Adrenal gland (tissue), 12 donors: Measurements from ENCODE around the gene STK32C. TPM values are rescaled to one million over a fixed set of nuclear protein-coding genes. Genes with fewer than 3 reads are reported as not detected.

Source experiments
- DNase-seq, 7 donors: peaks; one replicate each; pipeline ENCODE4 v3.0.0-alpha.2; 2019 to 2020
- H3K27ac ChIP-seq, 5 donors: fragments of 200-600 bp; sonication (generic) in 4 of 5; 1 replicate in 3 of 5; 2 replicates in 2 of 5; pipeline versions ENCODE4 v1.5.1 to v1.8.0; 2016 to 2020; ENCODE audit warnings: mild to moderate bottlenecking in 1 of 5
- H3K27me3 ChIP-seq: fragments of 200-600 bp; 2 replicates; pipeline ENCODE4 v1.8.0; 2021
- H3K36me3 ChIP-seq, 2 donors: fragments of 200-600 bp; replicated peaks in 1 of 2; 1 replicate in 1 of 2; 2 replicates in 1 of 2; pipeline versions ENCODE4 v1.5.1 to v1.8.0; 2018 to 2022
- H3K4me1 ChIP-seq, 2 donors: fragments of 200-600 bp; replicated peaks in 1 of 2; 1 replicate in 1 of 2; 2 replicates in 1 of 2; pipeline versions ENCODE4 v1.5.1 to v1.8.0; 2018 to 2021
- H3K4me3 ChIP-seq, 4 donors: fragments of 200-600 bp; sonication (generic) in 3 of 4; one replicate each; pipeline ENCODE4 v1.5.1; 2016 to 2018
- H3K9me3 ChIP-seq, 3 donors: fragments of 200-600 bp; sonication (generic) in 1 of 3; replicated peaks in 1 of 3; 1 replicate in 2 of 3; 2 replicates in 1 of 3; pipeline versions ENCODE4 v1.5.1 to v1.8.0; 2016 to 2021
- POLR2A ChIP-seq, 2 donors: fragments of 450-650 bp; IDR thresholded peaks; one replicate each; pipeline ENCODE4 v1.6.1; 2017; ENCODE audit warnings: antibody characterized with exemption in 2 of 2, mild to moderate bottlenecking in 2 of 2, moderate library complexity in 1 of 2
- WGBS, 4 donors: extraction: QIAGEN DNeasy Blood & Tissue Kit in 2 of 4; methylation state at CpG; one replicate each; pipeline versions ENCODE4 v1.1.5 to v1.1.7; 2013 to 2017; 5-methylcytosine and 5-hydroxymethylcytosine counted together
- intact Hi-C, 2 donors: fragments of 100-400 bp; cut with DNase I; formaldehyde crosslinking; loops; one replicate each; pipeline versions ENCODE4 v1.14.1 to v1.15.0; 2022 to 2023
- polyA plus RNA-seq, 3 donors: library from polyadenylated mRNA; stranded (reverse); fragments of 200-250 nt in 2 of 3; fragments of 350-450 nt in 1 of 3; fragmentation: Illumina TruSeq in 1 of 3; extraction: RNeasy Lipid Tissue Mini Kit (QIAGEN cat#74804) in 1 of 3; gene quantifications; one replicate each; pipeline ENCODE4 v1.2.3, GENCODE V29; 2013 to 2014
- total RNA-seq, 9 donors: library from RNA; depleted of rRNA in 4 of 9; stranded (reverse); fragments of >200 nt in 4 of 9; fragments of 120-200 nt in 1 of 9; fragmentation: NEBNext Ultra II Directional in 1 of 9; extraction: Animal tissue kit (Norgen Biotek cat#: 25700) in 1 of 9; gene quantifications; one replicate each; pipeline versions ENCODE4 v1.1.0 to v1.2.4, GENCODE V29; 2013 to 2023
- TF ChIP-seq, protein P1 (sequence below), 6 experiments: fragments of 450-650 bp in 4 of 6; fragments of 200-600 bp in 2 of 6; sonication (generic) in 1 of 6; IDR thresholded peaks; 1 replicate in 5 of 6; 2 replicates in 1 of 6; pipeline versions ENCODE4 v1.5.1 to v1.8.0; 2016 to 2021; ENCODE audit warnings: antibody characterized with exemption in 6 of 6, mild to moderate bottlenecking in 2 of 6, moderate library complexity in 1 of 6
- donor health status: healthy with polysubstance abuse.
- donor health status: Bipolar disorder and iron deficiency.
- donor health status: DM: yes; HTN: yes; CAD: no.
- donor health status: DM: no; HTN: no; CAD: no.
- donor health status: DM: no; HTN: no; CAD: no.
- donor health status: DM: yes; HTN: yes; CAD: no.

Gene STK32C
- total and polyA plus RNA-seq, 12 donors, result 2.8 to 36.5 (median 15.9) TPM

DNA sequence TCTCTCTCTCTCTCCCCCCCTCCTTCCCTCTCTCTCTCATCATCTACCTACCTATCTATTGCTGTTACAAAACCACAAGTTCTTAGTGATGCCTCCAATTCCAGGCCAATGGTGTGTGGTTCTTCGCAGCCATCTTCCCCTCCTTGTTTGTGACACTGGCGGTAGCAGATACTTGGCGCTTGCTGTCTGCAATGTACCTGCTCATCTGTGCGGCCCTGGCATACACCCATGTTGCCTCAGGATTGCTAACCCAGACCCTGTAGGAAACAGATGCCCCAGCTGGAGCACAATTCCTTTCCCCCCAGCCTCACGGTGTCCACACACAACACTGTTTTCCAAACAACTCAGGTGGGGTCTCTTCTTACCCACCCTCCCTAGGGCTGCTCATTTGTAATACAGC is 134.6 kb downstream of the STK32C start:
- no peaks in the 10 kb centered on the region for H3K27me3 ChIP-seq
- no peak overlapping the region for H3K4me3 ChIP-seq
- TF ChIP-seq POLR2A (IDR thresholded peaks at IDR 0.05), result no peak
- TF ChIP-seq, protein P1, sequence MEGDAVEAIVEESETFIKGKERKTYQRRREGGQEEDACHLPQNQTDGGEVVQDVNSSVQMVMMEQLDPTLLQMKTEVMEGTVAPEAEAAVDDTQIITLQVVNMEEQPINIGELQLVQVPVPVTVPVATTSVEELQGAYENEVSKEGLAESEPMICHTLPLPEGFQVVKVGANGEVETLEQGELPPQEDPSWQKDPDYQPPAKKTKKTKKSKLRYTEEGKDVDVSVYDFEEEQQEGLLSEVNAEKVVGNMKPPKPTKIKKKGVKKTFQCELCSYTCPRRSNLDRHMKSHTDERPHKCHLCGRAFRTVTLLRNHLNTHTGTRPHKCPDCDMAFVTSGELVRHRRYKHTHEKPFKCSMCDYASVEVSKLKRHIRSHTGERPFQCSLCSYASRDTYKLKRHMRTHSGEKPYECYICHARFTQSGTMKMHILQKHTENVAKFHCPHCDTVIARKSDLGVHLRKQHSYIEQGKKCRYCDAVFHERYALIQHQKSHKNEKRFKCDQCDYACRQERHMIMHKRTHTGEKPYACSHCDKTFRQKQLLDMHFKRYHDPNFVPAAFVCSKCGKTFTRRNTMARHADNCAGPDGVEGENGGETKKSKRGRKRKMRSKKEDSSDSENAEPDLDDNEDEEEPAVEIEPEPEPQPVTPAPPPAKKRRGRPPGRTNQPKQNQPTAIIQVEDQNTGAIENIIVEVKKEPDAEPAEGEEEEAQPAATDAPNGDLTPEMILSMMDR (IDR thresholded peaks at IDR 0.05), result no peak
- H3K9me3 ChIP-seq, result no peaks in the 10 kb centered on the region
- intact Hi-C loops, result no loop called here
- WGBS, 4 donors, result 79 to 92% (median 85%) methylated on average over 5 of the region's 5 CpGs
- no peaks in the 10 kb centered on the region for H3K4me1 ChIP-seq
- H3K36me3 ChIP-seq, result no peaks in the 10 kb centered on the region
- DNase-seq, result no peak
- H3K27ac ChIP-seq, result no peak overlapping the region

DNA sequence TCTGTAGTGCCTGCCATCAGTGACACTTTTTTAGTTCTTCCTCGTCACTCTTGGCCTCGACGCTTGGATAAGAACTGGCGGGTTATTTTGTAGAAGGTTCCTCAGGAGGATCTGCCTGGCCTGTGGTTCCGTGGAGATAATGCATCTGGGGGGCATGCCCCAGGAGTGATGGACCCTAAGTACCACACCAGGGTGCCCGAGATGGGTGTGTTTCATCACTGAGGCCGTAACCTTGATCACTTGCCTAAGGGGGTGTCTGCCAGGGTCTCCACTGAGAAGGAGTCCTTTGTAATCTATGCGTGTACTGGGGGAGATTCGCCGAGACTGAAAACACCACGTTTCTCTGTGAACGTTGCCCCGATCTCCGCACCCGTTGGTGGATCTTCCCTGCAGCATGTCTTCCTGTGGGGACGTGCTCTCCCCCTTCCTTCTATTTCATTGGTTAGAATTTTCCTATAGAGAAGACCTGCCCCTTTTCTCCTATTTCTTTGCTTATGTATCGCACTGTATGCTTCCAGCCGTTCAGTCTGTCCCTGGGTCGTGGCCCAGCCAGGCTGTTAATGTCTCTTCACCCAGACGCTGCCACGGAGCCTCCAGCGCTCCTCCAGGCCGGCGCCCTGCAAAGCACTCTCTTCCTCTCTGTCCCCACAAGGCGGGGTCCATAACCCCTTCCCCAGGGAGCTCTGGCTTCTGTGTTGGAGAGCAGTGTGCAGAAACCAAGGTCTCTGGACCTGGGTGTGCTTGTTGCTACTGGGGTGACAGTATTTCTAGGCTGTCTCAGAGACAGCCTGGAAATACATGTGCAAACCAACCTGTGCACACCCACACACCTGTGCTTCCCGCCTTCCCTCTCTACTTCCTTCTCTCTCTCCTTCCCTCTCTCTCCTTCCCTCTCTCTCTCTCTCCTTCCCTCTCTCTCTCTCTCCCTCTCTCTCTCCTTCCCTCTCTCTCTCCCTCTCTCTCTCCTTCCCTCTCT is 135.4 kb downstream of the STK32C start:
- Histone ChIP-seq H3K27ac (no peak overlapping the region), H3K36me3 (no peaks in the 10 kb centered on the region), H3K4me1 (no peaks in the 10 kb centered on the region), H3K4me3 (no peak overlapping the region), H3K9me3 (no peaks in the 10 kb centered on the region), H3K27me3 (no peaks in the 10 kb centered on the region)
- TF ChIP-seq, protein P1 (IDR thresholded peaks at IDR 0.05), result no peak
- TF ChIP-seq POLR2A (IDR thresholded peaks at IDR 0.05), result no peak
- DNase-seq, result no peak
- 69 to 75% (median 72%) methylated on average over 26 of the region's 26 CpGs for WGBS, 4 donors
- intact Hi-C loops, result no loop called here

DNA sequence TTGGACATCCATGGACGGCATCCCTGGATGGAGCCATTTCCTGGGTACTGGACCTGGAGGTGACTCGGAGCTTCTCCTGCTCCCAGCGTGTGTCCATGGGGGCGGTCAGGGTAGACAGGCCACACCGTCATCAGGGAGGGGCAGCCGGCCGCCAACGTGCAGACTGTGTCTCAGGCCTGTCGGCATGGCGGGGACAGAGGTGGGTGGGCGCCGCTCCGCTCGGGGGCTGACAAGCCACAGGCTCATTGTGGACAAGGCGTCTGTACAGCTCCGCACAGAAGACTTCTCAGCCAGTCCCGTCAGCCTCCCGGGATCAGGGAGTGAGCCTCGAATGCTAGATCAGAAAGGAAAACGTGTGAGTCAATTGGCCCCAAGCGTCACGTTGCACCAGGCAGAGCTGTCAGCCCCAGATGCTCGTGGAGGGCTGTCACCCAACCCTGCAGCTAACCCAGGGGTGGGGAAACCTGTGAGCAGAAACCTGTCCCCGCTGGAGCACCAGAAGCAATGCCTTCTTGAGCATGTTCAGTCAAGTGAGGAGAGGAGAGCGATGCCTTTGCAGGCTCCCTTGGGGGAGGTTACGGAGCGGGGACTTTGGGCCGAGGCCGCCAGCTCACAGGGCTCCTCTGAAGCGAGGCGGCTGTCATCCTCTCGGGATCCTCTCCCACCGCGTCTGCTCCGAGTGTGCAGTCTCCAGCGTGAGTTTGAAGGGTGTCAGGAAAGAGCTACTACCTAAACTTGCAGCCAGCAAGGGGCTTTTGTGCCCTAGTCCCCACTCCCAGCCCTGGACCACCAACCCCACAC is 137.0 kb downstream of the STK32C start:
- DNase-seq, result no peak
- intact Hi-C loops, result no loop called here
- H3K9me3 ChIP-seq, result no peaks in the 10 kb centered on the region
- no peaks in the 10 kb centered on the region for H3K4me1 ChIP-seq
- no peak overlapping the region for H3K4me3 ChIP-seq
- TF ChIP-seq, protein P1 (IDR thresholded peaks at IDR 0.05), result no peak
- TF ChIP-seq POLR2A (IDR thresholded peaks at IDR 0.05), result no peak
- H3K27me3 ChIP-seq, result no peaks in the 10 kb centered on the region
- H3K27ac ChIP-seq, result no peak overlapping the region
- no peaks in the 10 kb centered on the region for H3K36me3 ChIP-seq
- WGBS, 4 donors, result 80 to 86% (median 84%) methylated on average over 25 to 36 of the region's 36 CpGs
